GM23338 (cell line): ENCODE measurements around the gene ALKBH1. TPM values are rescaled to one million over a fixed set of nuclear protein-coding genes. Genes with fewer than 3 reads are reported as not detected.

Source experiments
- ATAC-seq: fragments of 200-7000 bp; cut with Tn5 transposase; 3 replicates; pipeline ENCODE4 v1.9.1; 2020
- DNase-seq: peaks from one replicate; pipeline ENCODE4 v3.0.0-alpha.2; 2015; ENCODE audit warnings: low spot score
- H2AFZ ChIP-seq: fragments of 200-600 bp; sonication (generic); 2 replicates; pipeline ENCODE4 v1.8.0; 2016; ENCODE audit warnings: antibody characterized with exemption, mild to moderate bottlenecking, moderate library complexity
- H3F3A ChIP-seq: fragments of 200-600 bp; sonication (generic); replicated peaks from 2 replicates; pipeline ENCODE4 v1.8.0; 2017; ENCODE audit warnings: antibody characterized with exemption, mixed run types, low read depth
- H3K27ac ChIP-seq: fragments of 200-600 bp; sonication (generic); 2 replicates; pipeline ENCODE4 v1.6.1; 2016; ENCODE audit warnings: low read depth
- H3K27me3 ChIP-seq: fragments of 200-600 bp; sonication (generic); 2 replicates; pipeline ENCODE4 v1.8.0; 2016; ENCODE audit warnings: mild to moderate bottlenecking, mixed run types, moderate library complexity; ENCODE audit not compliant: insufficient read depth
- H3K36me3 ChIP-seq: fragments of 200-600 bp; sonication (generic); 2 replicates; pipeline ENCODE4 v1.8.0; 2016; ENCODE audit warnings: mild to moderate bottlenecking; ENCODE audit not compliant: insufficient read depth
- H3K4me1 ChIP-seq: fragments of 200-600 bp; sonication (generic); 2 replicates; pipeline ENCODE4 v1.8.0; 2016; ENCODE audit warnings: mild to moderate bottlenecking, moderate library complexity; ENCODE audit not compliant: insufficient read depth
- H3K4me2 ChIP-seq: fragments of 200-600 bp; sonication (generic); 2 replicates; pipeline ENCODE4 v1.7.1; 2017; ENCODE audit warnings: mixed run types
- H3K4me3 ChIP-seq: fragments of 200-600 bp; sonication (generic); 2 replicates; pipeline ENCODE4 v1.6.1; 2016; ENCODE audit warnings: mixed run types
- H3K79me2 ChIP-seq: fragments of 200-600 bp; sonication (generic); replicated peaks from 2 replicates; pipeline ENCODE4 v1.8.0; 2017; ENCODE audit warnings: mild to moderate bottlenecking; ENCODE audit not compliant: insufficient read depth
- H3K9me2 ChIP-seq: fragments of 200-600 bp; sonication (generic); 2 replicates; pipeline ENCODE4 v1.8.0; 2017; ENCODE audit not compliant: insufficient read depth
- H4K20me1 ChIP-seq: fragments of 200-600 bp; sonication (generic); replicated peaks from 2 replicates; pipeline ENCODE4 v1.8.0; 2017; ENCODE audit warnings: mild to moderate bottlenecking; ENCODE audit not compliant: insufficient read depth
- H3K27ac Mint-ChIP-seq: 2 replicates; pipeline ENCODE4 v1.8.0; 2020; ENCODE audit warnings: inconsistent platforms, mild to moderate bottlenecking, moderate library complexity, mixed read lengths
- H3K27me3 Mint-ChIP-seq: 3 replicates; pipeline ENCODE4 v1.8.0; 2022; ENCODE audit warnings: low read depth, mild to moderate bottlenecking, moderate library complexity, mixed read lengths, inconsistent platforms; ENCODE audit not compliant: insufficient read depth, poor library complexity
- H3K36me3 Mint-ChIP-seq: 3 replicates; pipeline ENCODE4 v1.8.0; 2021; ENCODE audit warnings: low read depth, mild to moderate bottlenecking, inconsistent platforms, moderate library complexity, mixed read lengths
- H3K4me1 Mint-ChIP-seq: 3 replicates; pipeline ENCODE4 v1.8.0; 2020; ENCODE audit warnings: mild to moderate bottlenecking, inconsistent platforms, mixed read lengths
- H3K4me3 Mint-ChIP-seq: 3 replicates; pipeline ENCODE4 v1.8.0; 2021; ENCODE audit warnings: moderate library complexity, mild to moderate bottlenecking, inconsistent platforms, mixed read lengths
- H3K9me3 Mint-ChIP-seq: 3 replicates; pipeline ENCODE4 v1.8.0; 2020; ENCODE audit warnings: moderate library complexity, mild to moderate bottlenecking, inconsistent platforms, mixed read lengths
- CREB1 ChIP-seq: fragments of 250-450 bp; sonication (Bioruptor Pico); IDR thresholded peaks from 2 replicates; pipeline ENCODE4 v1.5.0; 2020; ENCODE audit warnings: low read depth, mild to moderate bottlenecking, moderate library complexity
- EZH2 ChIP-seq: fragments of 200-600 bp; sonication (generic); IDR thresholded peaks from one replicate; pipeline ENCODE4 v1.8.0; 2017; ENCODE audit warnings: antibody characterized with exemption, mild to moderate bottlenecking, low read depth; ENCODE audit not compliant: unreplicated experiment
- EZH2phosphoT487 ChIP-seq: fragments of 200-600 bp; sonication (generic); IDR thresholded peaks from one replicate; pipeline ENCODE4 v1.8.1; 2018; ENCODE audit warnings: antibody characterized with exemption; ENCODE audit not compliant: unreplicated experiment
- JUNB ChIP-seq: IDR thresholded peaks from one replicate; pipeline ENCODE4 v1.6.1; 2016; ENCODE audit warnings: antibody characterized with exemption; ENCODE audit not compliant: unreplicated experiment
- NANOG ChIP-seq: IDR thresholded peaks from 2 replicates; pipeline ENCODE4 v1.6.1; 2016; ENCODE audit warnings: antibody characterized with exemption, borderline replicate concordance
- POLR2AphosphoS5 ChIP-seq: IDR thresholded peaks from 2 replicates; pipeline ENCODE4 v1.6.1; 2016; ENCODE audit warnings: antibody characterized with exemption, low read depth
- STAT1 ChIP-seq: IDR thresholded peaks from one replicate; pipeline ENCODE4 v1.6.1; 2016; ENCODE audit warnings: antibody characterized with exemption; ENCODE audit not compliant: unreplicated experiment
- ZNF114 ChIP-seq: fragments of 250-450 bp; sonication (Bioruptor Pico); IDR thresholded peaks from 2 replicates; pipeline ENCODE4 v1.5.0; 2020; ENCODE audit warnings: mild to moderate bottlenecking, moderate library complexity
- ZNF331 ChIP-seq: fragments of 250-450 bp; sonication (Bioruptor Pico); IDR thresholded peaks from 2 replicates; pipeline ENCODE4 v1.5.0; 2020; ENCODE audit warnings: low read depth, mild to moderate bottlenecking, moderate library complexity
- polyA plus RNA-seq: library from polyadenylated mRNA; unstranded; fragments of >200 nt; fragmentation: Nextera tagmentation; extraction: Ambion mirVana; gene quantifications from 2 replicates; pipeline ENCODE4 v1.2.1, GENCODE V29; 2016
- total RNA-seq: library from RNA; depleted of rRNA; stranded (reverse); fragments of >200 nt; shearing (Covaris generic); gene quantifications from 2 replicates; pipeline ENCODE4 v1.2.3, GENCODE V29; 2014
- TF ChIP-seq, protein P1 (sequence below): IDR thresholded peaks from one replicate; pipeline ENCODE4 v1.6.1; 2018; ENCODE audit warnings: antibody characterized with exemption; ENCODE audit not compliant: unreplicated experiment
- TF ChIP-seq, protein P2 (sequence below): IDR thresholded peaks from 2 replicates; pipeline ENCODE4 v1.6.1; 2016; ENCODE audit warnings: antibody characterized with exemption
- TF ChIP-seq, protein P3 (sequence below): fragments of 250-450 bp; sonication (Bioruptor Pico); IDR thresholded peaks from 2 replicates; pipeline ENCODE4 v1.5.0; 2020; ENCODE audit warnings: mild to moderate bottlenecking, moderate library complexity
- TF ChIP-seq, protein P4 (sequence below), 2 experiments: fragments of 200-600 bp in 1 of 2; sonication (generic) in 1 of 2; conservative IDR thresholded peaks; 2 replicates each; pipeline versions ENCODE4 v1.5.1 to v1.6.1; 2016 to 2017; ENCODE audit warnings: antibody characterized with exemption in 2 of 2, low read depth in 2 of 2, mild to moderate bottlenecking in 2 of 2, moderate library complexity in 1 of 2

The ALKBH1 gene
- total and polyA plus RNA-seq, 2 experiments from 2014 or later, result 13.0 to 22.2 TPM

DNA sequence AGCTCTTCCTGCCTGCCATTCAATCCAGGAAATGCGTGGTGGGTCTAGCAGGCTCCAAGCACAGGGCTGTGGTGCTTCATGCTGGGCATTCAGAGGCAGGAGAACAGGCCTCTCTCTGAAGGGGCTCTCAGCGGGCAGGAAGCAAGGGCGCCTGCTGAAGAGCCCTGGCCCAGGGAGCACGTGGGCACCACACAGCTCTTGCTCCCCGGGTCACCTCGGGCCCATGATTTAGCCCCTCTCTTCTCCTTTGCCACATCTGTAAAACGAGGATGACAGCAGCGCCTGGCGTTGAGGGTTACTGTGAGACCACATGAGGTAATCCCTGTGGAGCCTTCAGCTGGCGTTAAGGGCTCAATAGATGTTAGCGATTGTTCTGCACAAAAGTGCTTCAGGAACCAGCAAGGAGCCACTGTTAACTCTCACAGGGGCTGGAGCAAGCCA is 53.8 kb downstream of the ALKBH1 start:
- Mint-ChIP-seq H3K4me1 (peaks cover 16% of the 10 kb centered on the region), H3K36me3 (no peaks in the 10 kb centered on the region), H3K27me3 (peaks cover 10% of the 10 kb centered on the region), H3K4me3 (no peak overlapping the region), H3K9me3 (peaks cover 5% of the 10 kb centered on the region; the same call in 2 of the 3 replicates), H3K27ac (no peak overlapping the region)
- no peaks in the 10 kb centered on the region for H3K27me3 ChIP-seq
- H4K20me1 ChIP-seq, result no peaks in the 10 kb centered on the region
- peak overlapping the region; percentile 95 for H2AFZ ChIP-seq
- no peak overlapping the region for H3K4me2 ChIP-seq
- DNase-seq (no peak), ATAC-seq (peak; percentile 12)
- no peaks in the 10 kb centered on the region; the same call in 1 of the 2 replicates for H3K4me1 ChIP-seq
- no peak overlapping the region for H3K4me3 ChIP-seq
- no peaks in the 10 kb centered on the region for H3K9me2 ChIP-seq
- TF ChIP-seq, protein P1, sequence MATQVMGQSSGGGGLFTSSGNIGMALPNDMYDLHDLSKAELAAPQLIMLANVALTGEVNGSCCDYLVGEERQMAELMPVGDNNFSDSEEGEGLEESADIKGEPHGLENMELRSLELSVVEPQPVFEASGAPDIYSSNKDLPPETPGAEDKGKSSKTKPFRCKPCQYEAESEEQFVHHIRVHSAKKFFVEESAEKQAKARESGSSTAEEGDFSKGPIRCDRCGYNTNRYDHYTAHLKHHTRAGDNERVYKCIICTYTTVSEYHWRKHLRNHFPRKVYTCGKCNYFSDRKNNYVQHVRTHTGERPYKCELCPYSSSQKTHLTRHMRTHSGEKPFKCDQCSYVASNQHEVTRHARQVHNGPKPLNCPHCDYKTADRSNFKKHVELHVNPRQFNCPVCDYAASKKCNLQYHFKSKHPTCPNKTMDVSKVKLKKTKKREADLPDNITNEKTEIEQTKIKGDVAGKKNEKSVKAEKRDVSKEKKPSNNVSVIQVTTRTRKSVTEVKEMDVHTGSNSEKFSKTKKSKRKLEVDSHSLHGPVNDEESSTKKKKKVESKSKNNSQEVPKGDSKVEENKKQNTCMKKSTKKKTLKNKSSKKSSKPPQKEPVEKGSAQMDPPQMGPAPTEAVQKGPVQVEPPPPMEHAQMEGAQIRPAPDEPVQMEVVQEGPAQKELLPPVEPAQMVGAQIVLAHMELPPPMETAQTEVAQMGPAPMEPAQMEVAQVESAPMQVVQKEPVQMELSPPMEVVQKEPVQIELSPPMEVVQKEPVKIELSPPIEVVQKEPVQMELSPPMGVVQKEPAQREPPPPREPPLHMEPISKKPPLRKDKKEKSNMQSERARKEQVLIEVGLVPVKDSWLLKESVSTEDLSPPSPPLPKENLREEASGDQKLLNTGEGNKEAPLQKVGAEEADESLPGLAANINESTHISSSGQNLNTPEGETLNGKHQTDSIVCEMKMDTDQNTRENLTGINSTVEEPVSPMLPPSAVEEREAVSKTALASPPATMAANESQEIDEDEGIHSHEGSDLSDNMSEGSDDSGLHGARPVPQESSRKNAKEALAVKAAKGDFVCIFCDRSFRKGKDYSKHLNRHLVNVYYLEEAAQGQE, result no peak
- TF ChIP-seq, protein P2, sequence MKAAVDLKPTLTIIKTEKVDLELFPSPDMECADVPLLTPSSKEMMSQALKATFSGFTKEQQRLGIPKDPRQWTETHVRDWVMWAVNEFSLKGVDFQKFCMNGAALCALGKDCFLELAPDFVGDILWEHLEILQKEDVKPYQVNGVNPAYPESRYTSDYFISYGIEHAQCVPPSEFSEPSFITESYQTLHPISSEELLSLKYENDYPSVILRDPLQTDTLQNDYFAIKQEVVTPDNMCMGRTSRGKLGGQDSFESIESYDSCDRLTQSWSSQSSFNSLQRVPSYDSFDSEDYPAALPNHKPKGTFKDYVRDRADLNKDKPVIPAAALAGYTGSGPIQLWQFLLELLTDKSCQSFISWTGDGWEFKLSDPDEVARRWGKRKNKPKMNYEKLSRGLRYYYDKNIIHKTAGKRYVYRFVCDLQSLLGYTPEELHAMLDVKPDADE, result no peak
- TF ChIP-seq, protein P3, sequence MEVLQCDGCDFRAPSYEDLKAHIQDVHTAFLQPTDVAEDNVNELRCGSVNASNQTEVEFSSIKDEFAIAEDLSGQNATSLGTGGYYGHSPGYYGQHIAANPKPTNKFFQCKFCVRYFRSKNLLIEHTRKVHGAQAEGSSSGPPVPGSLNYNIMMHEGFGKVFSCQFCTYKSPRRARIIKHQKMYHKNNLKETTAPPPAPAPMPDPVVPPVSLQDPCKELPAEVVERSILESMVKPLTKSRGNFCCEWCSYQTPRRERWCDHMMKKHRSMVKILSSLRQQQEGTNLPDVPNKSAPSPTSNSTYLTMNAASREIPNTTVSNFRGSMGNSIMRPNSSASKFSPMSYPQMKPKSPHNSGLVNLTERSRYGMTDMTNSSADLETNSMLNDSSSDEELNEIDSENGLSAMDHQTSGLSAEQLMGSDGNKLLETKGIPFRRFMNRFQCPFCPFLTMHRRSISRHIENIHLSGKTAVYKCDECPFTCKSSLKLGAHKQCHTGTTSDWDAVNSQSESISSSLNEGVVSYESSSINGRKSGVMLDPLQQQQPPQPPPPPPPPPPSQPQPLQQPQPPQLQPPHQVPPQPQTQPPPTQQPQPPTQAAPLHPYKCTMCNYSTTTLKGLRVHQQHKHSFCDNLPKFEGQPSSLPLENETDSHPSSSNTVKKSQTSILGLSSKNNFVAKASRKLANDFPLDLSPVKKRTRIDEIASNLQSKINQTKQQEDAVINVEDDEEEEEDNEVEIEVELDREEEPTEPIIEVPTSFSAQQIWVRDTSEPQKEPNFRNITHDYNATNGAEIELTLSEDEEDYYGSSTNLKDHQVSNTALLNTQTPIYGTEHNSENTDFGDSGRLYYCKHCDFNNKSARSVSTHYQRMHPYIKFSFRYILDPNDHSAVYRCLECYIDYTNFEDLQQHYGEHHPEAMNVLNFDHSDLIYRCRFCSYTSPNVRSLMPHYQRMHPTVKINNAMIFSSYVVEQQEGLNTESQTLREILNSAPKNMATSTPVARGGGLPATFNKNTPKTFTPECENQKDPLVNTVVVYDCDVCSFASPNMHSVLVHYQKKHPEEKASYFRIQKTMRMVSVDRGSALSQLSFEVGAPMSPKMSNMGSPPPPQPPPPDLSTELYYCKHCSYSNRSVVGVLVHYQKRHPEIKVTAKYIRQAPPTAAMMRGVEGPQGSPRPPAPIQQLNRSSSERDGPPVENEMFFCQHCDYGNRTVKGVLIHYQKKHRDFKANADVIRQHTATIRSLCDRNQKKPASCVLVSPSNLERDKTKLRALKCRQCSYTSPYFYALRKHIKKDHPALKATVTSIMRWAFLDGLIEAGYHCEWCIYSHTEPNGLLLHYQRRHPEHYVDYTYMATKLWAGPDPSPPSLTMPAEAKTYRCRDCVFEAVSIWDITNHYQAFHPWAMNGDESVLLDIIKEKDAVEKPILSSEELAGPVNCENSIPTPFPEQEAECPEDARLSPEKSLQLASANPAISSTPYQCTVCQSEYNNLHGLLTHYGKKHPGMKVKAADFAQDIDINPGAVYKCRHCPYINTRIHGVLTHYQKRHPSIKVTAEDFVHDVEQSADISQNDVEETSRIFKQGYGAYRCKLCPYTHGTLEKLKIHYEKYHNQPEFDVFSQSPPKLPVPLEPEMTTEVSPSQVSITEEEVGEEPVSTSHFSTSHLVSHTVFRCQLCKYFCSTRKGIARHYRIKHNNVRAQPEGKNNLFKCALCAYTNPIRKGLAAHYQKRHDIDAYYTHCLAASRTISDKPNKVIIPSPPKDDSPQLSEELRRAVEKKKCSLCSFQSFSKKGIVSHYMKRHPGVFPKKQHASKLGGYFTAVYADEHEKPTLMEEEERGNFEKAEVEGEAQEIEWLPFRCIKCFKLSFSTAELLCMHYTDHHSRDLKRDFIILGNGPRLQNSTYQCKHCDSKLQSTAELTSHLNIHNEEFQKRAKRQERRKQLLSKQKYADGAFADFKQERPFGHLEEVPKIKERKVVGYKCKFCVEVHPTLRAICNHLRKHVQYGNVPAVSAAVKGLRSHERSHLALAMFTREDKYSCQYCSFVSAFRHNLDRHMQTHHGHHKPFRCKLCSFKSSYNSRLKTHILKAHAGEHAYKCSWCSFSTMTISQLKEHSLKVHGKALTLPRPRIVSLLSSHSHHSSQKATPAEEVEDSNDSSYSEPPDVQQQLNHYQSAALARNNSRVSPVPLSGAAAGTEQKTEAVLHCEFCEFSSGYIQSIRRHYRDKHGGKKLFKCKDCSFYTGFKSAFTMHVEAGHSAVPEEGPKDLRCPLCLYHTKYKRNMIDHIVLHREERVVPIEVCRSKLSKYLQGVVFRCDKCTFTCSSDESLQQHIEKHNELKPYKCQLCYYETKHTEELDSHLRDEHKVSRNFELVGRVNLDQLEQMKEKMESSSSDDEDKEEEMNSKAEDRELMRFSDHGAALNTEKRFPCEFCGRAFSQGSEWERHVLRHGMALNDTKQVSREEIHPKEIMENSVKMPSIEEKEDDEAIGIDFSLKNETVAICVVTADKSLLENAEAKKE (CRISPR knock-in tag), result no peak
- TF ChIP-seq STAT1, result no peak
- TF ChIP-seq, protein P4, sequence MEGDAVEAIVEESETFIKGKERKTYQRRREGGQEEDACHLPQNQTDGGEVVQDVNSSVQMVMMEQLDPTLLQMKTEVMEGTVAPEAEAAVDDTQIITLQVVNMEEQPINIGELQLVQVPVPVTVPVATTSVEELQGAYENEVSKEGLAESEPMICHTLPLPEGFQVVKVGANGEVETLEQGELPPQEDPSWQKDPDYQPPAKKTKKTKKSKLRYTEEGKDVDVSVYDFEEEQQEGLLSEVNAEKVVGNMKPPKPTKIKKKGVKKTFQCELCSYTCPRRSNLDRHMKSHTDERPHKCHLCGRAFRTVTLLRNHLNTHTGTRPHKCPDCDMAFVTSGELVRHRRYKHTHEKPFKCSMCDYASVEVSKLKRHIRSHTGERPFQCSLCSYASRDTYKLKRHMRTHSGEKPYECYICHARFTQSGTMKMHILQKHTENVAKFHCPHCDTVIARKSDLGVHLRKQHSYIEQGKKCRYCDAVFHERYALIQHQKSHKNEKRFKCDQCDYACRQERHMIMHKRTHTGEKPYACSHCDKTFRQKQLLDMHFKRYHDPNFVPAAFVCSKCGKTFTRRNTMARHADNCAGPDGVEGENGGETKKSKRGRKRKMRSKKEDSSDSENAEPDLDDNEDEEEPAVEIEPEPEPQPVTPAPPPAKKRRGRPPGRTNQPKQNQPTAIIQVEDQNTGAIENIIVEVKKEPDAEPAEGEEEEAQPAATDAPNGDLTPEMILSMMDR (conservative IDR thresholded peaks at IDR 0.05; ENCODE audit: low read depth in 2 of 2), result no peak
- TF ChIP-seq EZH2, result no peak
- TF ChIP-seq JUNB, result no peak
- TF ChIP-seq ZNF114 (CRISPR knock-in tag), result no peak
- no peak for TF ChIP-seq ZNF331
- no peak for TF ChIP-seq POLR2AphosphoS5
- no peak for TF ChIP-seq NANOG
- no peak for TF ChIP-seq EZH2phosphoT487
- no peak for TF ChIP-seq CREB1
- H3K27ac ChIP-seq, result no peak overlapping the region
- H3K79me2 ChIP-seq, result no peaks in the 10 kb centered on the region
- H3K36me3 ChIP-seq, result no peaks in the 10 kb centered on the region
- no peaks in the 10 kb centered on the region for H3F3A ChIP-seq
